ENCODE measurements around the gene RNF215.
"Not testable (repeated sequence)": the region's sequence is repeated elsewhere in the genome, so short reads cannot be mapped to it uniquely, and the experiment has no call there.

RNF215 gene

GRCh38 chr22:30420347-30421125 lies 33.3 kb upstream of the RNF215 start:
- peak; percentile 94 for DNase-seq (ENCODE audit: low read depth)

GRCh38 chr22:30416837-30417236 lies 29.6 kb upstream of the RNF215 start:
- DNase-seq (ENCODE audit: low read depth) = no peak

- no peak for DNase-seq (ENCODE audit: low read depth)
Observed at GRCh38 chr22:30416403-30416802, 29.2 kb upstream of the RNF215 start.

- DNase-seq (ENCODE audit: low read depth) = no peak
Observed at GRCh38 chr22:30414525-30415047, 27.4 kb upstream of the RNF215 start.

GRCh38 chr22:30413745-30414524 lies 26.7 kb upstream of the RNF215 start:
- DNase-seq (ENCODE audit: low read depth) = no peak

GRCh38 chr22:30413001-30413400 lies 25.8 kb upstream of the RNF215 start:
- DNase-seq (ENCODE audit: low read depth) = no peak

GRCh38 chr22:30411780-30412179 lies 24.6 kb upstream of the RNF215 start:
- no peak for DNase-seq (ENCODE audit: low read depth)

GRCh38 chr22:30408388-30409102 lies 21.3 kb upstream of the RNF215 start:
- no peak for DNase-seq (ENCODE audit: low read depth)

GRCh38 chr22:30406400-30406799 lies 19.2 kb upstream of the RNF215 start:
- DNase-seq (ENCODE audit: low read depth) = no peak

GRCh38 chr22:30405731-30406130 lies 18.5 kb upstream of the RNF215 start:
- DNase-seq (ENCODE audit: low read depth) = no peak

- no peak for DNase-seq (ENCODE audit: low read depth)
Observed at GRCh38 chr22:30404307-30404706, 17.1 kb upstream of the RNF215 start.

- DNase-seq (ENCODE audit: low read depth) = not testable (repeated sequence)
Observed at GRCh38 chr22:30402766-30403104, 15.5 kb upstream of the RNF215 start.

- DNase-seq (ENCODE audit: low read depth) = no peak
Observed at GRCh38 chr22:30402028-30402765, 15.0 kb upstream of the RNF215 start.

- DNase-seq (ENCODE audit: low read depth) = not testable (repeated sequence)
Observed at GRCh38 chr22:30401024-30401423, 13.8 kb upstream of the RNF215 start.

- DNase-seq (ENCODE audit: low read depth) = no peak
Observed at GRCh38 chr22:30400159-30400558, 12.9 kb upstream of the RNF215 start.

GRCh38 chr22:30399718-30400117 lies 12.5 kb upstream of the RNF215 start:
- DNase-seq (ENCODE audit: low read depth) = no peak

- DNase-seq (ENCODE audit: low read depth) = no peak
Observed at GRCh38 chr22:30398685-30399680, 11.8 kb upstream of the RNF215 start.

- no peak for DNase-seq (ENCODE audit: low read depth)
Observed at GRCh38 chr22:30397656-30398635, 10.7 kb upstream of the RNF215 start.

GRCh38 chr22:30396871-30397655 lies 9.9 kb upstream of the RNF215 start, which contains the start of gene SEC14L2:
Gene SEC14L2 (plus strand): TSS chr22:30397018. CDS start chr22:30397117, 99 bp downstream.
- no peak for DNase-seq (ENCODE audit: low read depth)
